SK-N-SH treated with all-trans-retinoic acid at 6 μM for 48 hours (cell line): ENCODE results near the gene STOML1.

Source experiments
- GLIS3 ChIP-seq: fragments of 250-450 bp; sonication (Bioruptor Pico); IDR thresholded peaks from 2 replicates; pipeline ENCODE4 v1.5.0; 2020; ENCODE audit warnings: mild to moderate bottlenecking, moderate library complexity
- PPARA ChIP-seq: fragments of 250-450 bp; sonication (Bioruptor Pico); IDR thresholded peaks from 2 replicates; pipeline ENCODE4 v1.5.0; 2020; ENCODE audit warnings: mild to moderate bottlenecking, borderline replicate concordance
- TSHZ2 ChIP-seq: fragments of 250-450 bp; sonication (Bioruptor Pico); IDR thresholded peaks from 2 replicates; pipeline ENCODE4 v1.5.0; 2020; ENCODE audit warnings: mild to moderate bottlenecking, moderate library complexity
- TF ChIP-seq, protein P1 (sequence below): fragments of 250-450 bp; sonication (Bioruptor Pico); IDR thresholded peaks from 2 replicates; pipeline ENCODE4 v1.8.0; 2020; ENCODE audit warnings: mild to moderate bottlenecking, moderate library complexity, borderline replicate concordance

DNA sequence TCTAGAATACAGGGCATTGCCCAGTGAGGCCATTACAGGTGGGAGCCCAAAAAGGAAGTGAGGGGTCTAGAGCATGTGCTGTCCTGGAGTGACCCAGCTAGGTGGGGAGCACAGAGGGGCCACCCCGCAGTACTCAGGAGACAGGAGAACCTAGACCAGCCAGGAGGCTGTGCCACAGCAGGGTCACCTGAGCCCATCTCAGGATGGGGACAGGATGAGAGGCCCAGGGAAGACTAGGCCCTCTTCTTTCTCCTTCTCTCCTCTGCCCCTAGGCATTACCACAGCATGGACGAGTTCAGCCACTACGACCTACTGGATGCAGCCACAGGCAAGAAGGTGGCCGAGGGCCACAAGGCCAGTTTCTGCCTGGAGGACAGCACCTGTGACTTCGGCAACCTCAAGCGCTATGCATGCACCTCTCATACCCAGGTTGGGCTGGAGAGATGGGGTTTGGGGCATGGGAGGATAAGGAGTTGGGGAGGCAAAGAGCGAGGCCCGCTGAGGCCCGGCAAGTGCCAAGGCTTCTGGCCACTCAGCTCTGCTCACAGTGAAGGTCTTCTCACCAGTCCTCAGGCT lies 45.2 kb downstream of the STOML1 start:
- TF ChIP-seq, protein P1, sequence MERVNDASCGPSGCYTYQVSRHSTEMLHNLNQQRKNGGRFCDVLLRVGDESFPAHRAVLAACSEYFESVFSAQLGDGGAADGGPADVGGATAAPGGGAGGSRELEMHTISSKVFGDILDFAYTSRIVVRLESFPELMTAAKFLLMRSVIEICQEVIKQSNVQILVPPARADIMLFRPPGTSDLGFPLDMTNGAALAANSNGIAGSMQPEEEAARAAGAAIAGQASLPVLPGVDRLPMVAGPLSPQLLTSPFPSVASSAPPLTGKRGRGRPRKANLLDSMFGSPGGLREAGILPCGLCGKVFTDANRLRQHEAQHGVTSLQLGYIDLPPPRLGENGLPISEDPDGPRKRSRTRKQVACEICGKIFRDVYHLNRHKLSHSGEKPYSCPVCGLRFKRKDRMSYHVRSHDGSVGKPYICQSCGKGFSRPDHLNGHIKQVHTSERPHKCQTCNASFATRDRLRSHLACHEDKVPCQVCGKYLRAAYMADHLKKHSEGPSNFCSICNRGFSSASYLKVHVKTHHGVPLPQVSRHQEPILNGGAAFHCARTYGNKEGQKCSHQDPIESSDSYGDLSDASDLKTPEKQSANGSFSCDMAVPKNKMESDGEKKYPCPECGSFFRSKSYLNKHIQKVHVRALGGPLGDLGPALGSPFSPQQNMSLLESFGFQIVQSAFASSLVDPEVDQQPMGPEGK (CRISPR knock-in tag), result no peak
- TF ChIP-seq PPARA (no peak), GLIS3 (CRISPR knock-in tag) (no peak), TSHZ2 (CRISPR knock-in tag) (no peak)
